ENCODE data around the gene IKZF5. TPM values are rescaled to one million over a fixed set of nuclear protein-coding genes. Genes with fewer than 3 reads are reported as not detected.

IKZF5 gene
- total and polyA plus RNA-seq, 2 experiments from 2014 or later: 6.9 to 10.5 TPM

- no peak for TF ChIP-seq STAT1 (IDR thresholded peaks at IDR 0.05; ENCODE audit: unreplicated experiment)
These were observed 37.6 kb upstream of the IKZF5 start (continued) for GRCh38 chr10:123045961-123046731.

DNA sequence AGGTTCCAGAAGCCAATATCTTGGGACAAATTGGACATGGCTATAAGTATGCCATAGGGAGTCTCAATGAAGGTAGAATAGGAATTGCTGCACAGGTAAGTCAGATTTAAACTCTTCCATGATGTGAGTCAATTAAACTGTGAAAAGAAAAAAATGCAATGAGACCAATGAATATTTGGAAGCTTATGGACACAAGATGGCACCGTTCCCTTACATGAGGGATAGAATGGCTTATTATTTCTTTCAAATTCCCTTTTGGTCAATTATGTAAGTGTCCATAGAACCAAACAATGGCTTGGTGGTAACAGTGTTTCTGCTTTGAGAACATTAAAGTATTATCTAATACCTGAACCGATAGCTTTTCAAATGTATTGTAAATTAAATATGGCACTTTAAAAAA is 35.8 kb upstream of the IKZF5 start:
- H3K9me2 ChIP-seq (ENCODE audit: insufficient read depth): no peaks in the 10 kb centered on the region
- no peaks in the 10 kb centered on the region for H3K4me1 ChIP-seq (ENCODE audit: insufficient read depth)
- H2AFZ ChIP-seq: no peak overlapping the region
- Mint-ChIP-seq H3K36me3 (ENCODE audit: low read depth) (peaks cover 2% of the 10 kb centered on the region; the same call in 2 of the 3 replicates), H3K9me3 (no peaks in the 10 kb centered on the region), H3K27me3 (ENCODE audit: insufficient read depth, low read depth, poor library complexity) (peaks cover under 1% of the 10 kb centered on the region), H3K4me3 (no peak overlapping the region), H3K27ac (no peak overlapping the region), H3K4me1 (peaks cover 8% of the 10 kb centered on the region; the same call in 2 of the 3 replicates)
- H3K4me3 ChIP-seq: no peak overlapping the region
- TF ChIP-seq, protein P1, sequence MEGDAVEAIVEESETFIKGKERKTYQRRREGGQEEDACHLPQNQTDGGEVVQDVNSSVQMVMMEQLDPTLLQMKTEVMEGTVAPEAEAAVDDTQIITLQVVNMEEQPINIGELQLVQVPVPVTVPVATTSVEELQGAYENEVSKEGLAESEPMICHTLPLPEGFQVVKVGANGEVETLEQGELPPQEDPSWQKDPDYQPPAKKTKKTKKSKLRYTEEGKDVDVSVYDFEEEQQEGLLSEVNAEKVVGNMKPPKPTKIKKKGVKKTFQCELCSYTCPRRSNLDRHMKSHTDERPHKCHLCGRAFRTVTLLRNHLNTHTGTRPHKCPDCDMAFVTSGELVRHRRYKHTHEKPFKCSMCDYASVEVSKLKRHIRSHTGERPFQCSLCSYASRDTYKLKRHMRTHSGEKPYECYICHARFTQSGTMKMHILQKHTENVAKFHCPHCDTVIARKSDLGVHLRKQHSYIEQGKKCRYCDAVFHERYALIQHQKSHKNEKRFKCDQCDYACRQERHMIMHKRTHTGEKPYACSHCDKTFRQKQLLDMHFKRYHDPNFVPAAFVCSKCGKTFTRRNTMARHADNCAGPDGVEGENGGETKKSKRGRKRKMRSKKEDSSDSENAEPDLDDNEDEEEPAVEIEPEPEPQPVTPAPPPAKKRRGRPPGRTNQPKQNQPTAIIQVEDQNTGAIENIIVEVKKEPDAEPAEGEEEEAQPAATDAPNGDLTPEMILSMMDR (conservative IDR thresholded peaks at IDR 0.05; ENCODE audit: low read depth in 2 of 2): peak; percentile 62 to 67
- TF ChIP-seq ETS1 (IDR thresholded peaks at IDR 0.05): no peak
- H3K36me3 ChIP-seq (ENCODE audit: insufficient read depth): no peaks in the 10 kb centered on the region
- peak; percentile 37 for DNase-seq (ENCODE audit: low spot score)
- H4K20me1 ChIP-seq (replicated peaks; ENCODE audit: insufficient read depth): no peaks in the 10 kb centered on the region
- H3K4me2 ChIP-seq: no peak overlapping the region
- no peak for ATAC-seq
- no peaks in the 10 kb centered on the region; the same call in 1 of the 2 replicates for H3F3A ChIP-seq (replicated peaks; ENCODE audit: low read depth)
- H3K79me2 ChIP-seq (replicated peaks; ENCODE audit: insufficient read depth): no peaks in the 10 kb centered on the region
- no peak overlapping the region for H3K27ac ChIP-seq (ENCODE audit: low read depth)
- no peaks in the 10 kb centered on the region for H3K27me3 ChIP-seq (ENCODE audit: insufficient read depth)

DNA sequence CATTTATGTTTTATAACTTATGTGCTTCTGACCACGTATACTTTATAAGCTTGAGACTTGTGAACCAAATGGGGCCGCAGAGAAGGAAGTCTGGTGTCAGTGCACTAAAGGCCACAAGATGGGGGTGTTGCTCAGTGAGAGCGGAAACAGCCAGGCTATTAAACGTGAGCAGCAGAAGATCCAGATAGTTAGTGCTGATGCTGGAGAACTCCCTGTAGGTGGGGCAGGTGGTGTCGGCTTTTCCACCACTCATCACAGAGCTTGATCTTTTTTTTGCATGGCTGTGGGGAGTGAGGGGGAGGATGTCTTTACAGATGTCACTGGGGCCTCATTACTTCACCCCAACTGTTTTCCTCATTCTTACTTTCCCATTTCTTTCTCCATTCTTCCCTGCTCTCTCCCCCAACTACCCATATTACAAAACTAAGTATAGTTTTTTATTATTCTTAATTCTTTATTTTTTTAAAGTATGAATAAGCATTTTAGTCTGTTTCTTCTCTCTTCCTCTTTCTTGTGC is 34.9 kb upstream of the IKZF5 start:
- Histone ChIP-seq H3K4me1 (ENCODE audit: insufficient read depth) (peaks cover 6% of the 10 kb centered on the region; the same call in 1 of the 2 replicates), H3K4me2 (no peak overlapping the region), H3F3A (replicated peaks; ENCODE audit: low read depth) (no peaks in the 10 kb centered on the region; the same call in 1 of the 2 replicates), H2AFZ (no peak overlapping the region), H3K27ac (ENCODE audit: low read depth) (no peak overlapping the region), H3K27me3 (ENCODE audit: insufficient read depth) (no peaks in the 10 kb centered on the region), H3K9me2 (ENCODE audit: insufficient read depth) (no peaks in the 10 kb centered on the region), H3K79me2 (replicated peaks; ENCODE audit: insufficient read depth) (no peaks in the 10 kb centered on the region), H3K4me3 (no peak overlapping the region), H4K20me1 (replicated peaks; ENCODE audit: insufficient read depth) (no peaks in the 10 kb centered on the region), H3K36me3 (ENCODE audit: insufficient read depth) (no peaks in the 10 kb centered on the region)
- Mint-ChIP-seq H3K4me1 (peaks cover 16% of the 10 kb centered on the region), H3K27me3 (ENCODE audit: insufficient read depth, low read depth, poor library complexity) (peaks cover 4% of the 10 kb centered on the region), H3K4me3 (no peak overlapping the region), H3K9me3 (no peaks in the 10 kb centered on the region), H3K36me3 (ENCODE audit: low read depth) (no peaks in the 10 kb centered on the region; the same call in 2 of the 3 replicates), H3K27ac (no peak overlapping the region)
- ATAC-seq: peak; percentile 98
- DNase-seq (ENCODE audit: low spot score): peak; percentile 91
- TF ChIP-seq JUNB (IDR thresholded peaks at IDR 0.05; ENCODE audit: unreplicated experiment) (no peak), CREB1 (CRISPR knock-in tag; IDR thresholded peaks at IDR 0.05; ENCODE audit: low read depth) (0 out of 2 replicates have a peak, but pooled peaks have one; percentile 18), ZNF331 (CRISPR knock-in tag; IDR thresholded peaks at IDR 0.05; ENCODE audit: low read depth) (no peak), ZNF114 (CRISPR knock-in tag; IDR thresholded peaks at IDR 0.05) (no peak)
- TF ChIP-seq, protein P1 (conservative IDR thresholded peaks at IDR 0.05; ENCODE audit: low read depth in 2 of 2): peak; percentile 88 to 98
- TF ChIP-seq, protein P2, sequence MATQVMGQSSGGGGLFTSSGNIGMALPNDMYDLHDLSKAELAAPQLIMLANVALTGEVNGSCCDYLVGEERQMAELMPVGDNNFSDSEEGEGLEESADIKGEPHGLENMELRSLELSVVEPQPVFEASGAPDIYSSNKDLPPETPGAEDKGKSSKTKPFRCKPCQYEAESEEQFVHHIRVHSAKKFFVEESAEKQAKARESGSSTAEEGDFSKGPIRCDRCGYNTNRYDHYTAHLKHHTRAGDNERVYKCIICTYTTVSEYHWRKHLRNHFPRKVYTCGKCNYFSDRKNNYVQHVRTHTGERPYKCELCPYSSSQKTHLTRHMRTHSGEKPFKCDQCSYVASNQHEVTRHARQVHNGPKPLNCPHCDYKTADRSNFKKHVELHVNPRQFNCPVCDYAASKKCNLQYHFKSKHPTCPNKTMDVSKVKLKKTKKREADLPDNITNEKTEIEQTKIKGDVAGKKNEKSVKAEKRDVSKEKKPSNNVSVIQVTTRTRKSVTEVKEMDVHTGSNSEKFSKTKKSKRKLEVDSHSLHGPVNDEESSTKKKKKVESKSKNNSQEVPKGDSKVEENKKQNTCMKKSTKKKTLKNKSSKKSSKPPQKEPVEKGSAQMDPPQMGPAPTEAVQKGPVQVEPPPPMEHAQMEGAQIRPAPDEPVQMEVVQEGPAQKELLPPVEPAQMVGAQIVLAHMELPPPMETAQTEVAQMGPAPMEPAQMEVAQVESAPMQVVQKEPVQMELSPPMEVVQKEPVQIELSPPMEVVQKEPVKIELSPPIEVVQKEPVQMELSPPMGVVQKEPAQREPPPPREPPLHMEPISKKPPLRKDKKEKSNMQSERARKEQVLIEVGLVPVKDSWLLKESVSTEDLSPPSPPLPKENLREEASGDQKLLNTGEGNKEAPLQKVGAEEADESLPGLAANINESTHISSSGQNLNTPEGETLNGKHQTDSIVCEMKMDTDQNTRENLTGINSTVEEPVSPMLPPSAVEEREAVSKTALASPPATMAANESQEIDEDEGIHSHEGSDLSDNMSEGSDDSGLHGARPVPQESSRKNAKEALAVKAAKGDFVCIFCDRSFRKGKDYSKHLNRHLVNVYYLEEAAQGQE (IDR thresholded peaks at IDR 0.05; ENCODE audit: unreplicated experiment): no peak

All from GM23338 (cell line).